HG03520 (cell line): Measurements from ENCODE around the gene EIF3I.

Experiments used
- ATAC-seq: cut with Tn5 transposase; IDR thresholded peaks from one replicate; pipeline ENCODE4 v1.9.1; 2021; ENCODE audit warnings: mild to moderate bottlenecking, moderate library complexity; ENCODE audit not compliant: unreplicated experiment

The EIF3I gene

GRCh38 chr1:32197837-32198236, 24.4 kb upstream of the EIF3I start:
- ATAC-seq = no peak

- ATAC-seq = no peak
Measured at GRCh38 chr1:32198237-32199042, 23.8 kb upstream of the EIF3I start.

GRCh38 chr1:32199043-32199716, 23.0 kb upstream of the EIF3I start:
- no peak for ATAC-seq

- ATAC-seq = no peak
Measured at GRCh38 chr1:32199717-32200072, 22.5 kb upstream of the EIF3I start.

GRCh38 chr1:32200226-32201010, 21.8 kb upstream of the EIF3I start, which contains the start of gene CCDC28B:
Gene CCDC28B (plus strand): TSS chr1:32200595. CDS start chr1:32201936, 1,341 bp downstream.
- ATAC-seq = peak; percentile 35

GRCh38 chr1:32201011-32201855, 21.0 kb upstream of the EIF3I start:
- ATAC-seq = no peak

- ATAC-seq = no peak
Measured at GRCh38 chr1:32204943-32205361, 17.3 kb upstream of the EIF3I start.

GRCh38 chr1:32205401-32206370, 16.5 kb upstream of the EIF3I start, which contains the start of gene IQCC:
Gene IQCC (plus strand): TSS chr1:32205671. CDS start chr1:32205682, 11 bp downstream.
- no peak for ATAC-seq

GRCh38 chr1:32208469-32208868, 13.7 kb upstream of the EIF3I start:
- ATAC-seq = no peak

- no peak for ATAC-seq
Measured at GRCh38 chr1:32208891-32209328, 13.3 kb upstream of the EIF3I start, which contains the start of gene DCDC2B. Gene DCDC2B (plus strand): TSS chr1:32209089. CDS start chr1:32209094, 5 bp downstream.

- ATAC-seq = no peak
Measured at GRCh38 chr1:32215629-32216480, 6.4 kb upstream of the EIF3I start.

- no peak for ATAC-seq
Measured at GRCh38 chr1:32216566-32216965, 5.6 kb upstream of the EIF3I start.

- no peak for ATAC-seq
Measured at GRCh38 chr1:32219022-32219421, 3.2 kb upstream of the EIF3I start.

- no peak for ATAC-seq
Measured at GRCh38 chr1:32220746-32221580, 1.2 kb upstream of the EIF3I start.

- no peak for ATAC-seq
Measured at GRCh38 chr1:32221581-32221979, 627 bp upstream of the EIF3I start.

- ATAC-seq = no peak
Measured at GRCh38 chr1:32223683-32224082, 1.5 kb downstream of the EIF3I start.

- no peak for ATAC-seq
Measured at GRCh38 chr1:32224285-32224684, 2.1 kb downstream of the EIF3I start.
